ENCODE data around the gene ATP9B.

DNA sequence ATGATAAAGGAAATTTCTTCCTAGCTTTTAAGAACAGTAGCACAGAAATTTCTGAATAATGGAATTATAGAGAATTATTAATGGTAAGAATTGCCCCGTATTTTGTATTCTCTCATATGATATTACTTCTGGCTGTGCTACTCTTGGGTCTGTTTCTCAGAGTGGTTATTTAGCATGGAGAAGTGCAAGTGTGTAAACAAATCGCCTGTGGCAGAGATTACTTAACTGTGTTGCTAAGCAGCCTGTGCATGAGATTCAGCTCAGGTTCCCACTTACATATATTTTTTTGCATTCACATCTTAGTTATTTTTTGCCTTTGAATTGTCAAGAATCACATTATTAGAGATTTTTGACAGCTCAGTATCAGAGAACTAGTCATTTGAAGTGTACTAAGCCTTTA lies 246.4 kb downstream of the ATP9B start:
- TF ChIP-seq POLR2A (IDR thresholded peaks at IDR 0.05), result no peak
- TF ChIP-seq, protein P1, sequence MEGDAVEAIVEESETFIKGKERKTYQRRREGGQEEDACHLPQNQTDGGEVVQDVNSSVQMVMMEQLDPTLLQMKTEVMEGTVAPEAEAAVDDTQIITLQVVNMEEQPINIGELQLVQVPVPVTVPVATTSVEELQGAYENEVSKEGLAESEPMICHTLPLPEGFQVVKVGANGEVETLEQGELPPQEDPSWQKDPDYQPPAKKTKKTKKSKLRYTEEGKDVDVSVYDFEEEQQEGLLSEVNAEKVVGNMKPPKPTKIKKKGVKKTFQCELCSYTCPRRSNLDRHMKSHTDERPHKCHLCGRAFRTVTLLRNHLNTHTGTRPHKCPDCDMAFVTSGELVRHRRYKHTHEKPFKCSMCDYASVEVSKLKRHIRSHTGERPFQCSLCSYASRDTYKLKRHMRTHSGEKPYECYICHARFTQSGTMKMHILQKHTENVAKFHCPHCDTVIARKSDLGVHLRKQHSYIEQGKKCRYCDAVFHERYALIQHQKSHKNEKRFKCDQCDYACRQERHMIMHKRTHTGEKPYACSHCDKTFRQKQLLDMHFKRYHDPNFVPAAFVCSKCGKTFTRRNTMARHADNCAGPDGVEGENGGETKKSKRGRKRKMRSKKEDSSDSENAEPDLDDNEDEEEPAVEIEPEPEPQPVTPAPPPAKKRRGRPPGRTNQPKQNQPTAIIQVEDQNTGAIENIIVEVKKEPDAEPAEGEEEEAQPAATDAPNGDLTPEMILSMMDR (IDR thresholded peaks at IDR 0.05 in 8 of 11, conservative IDR thresholded peaks at IDR 0.05 in 3 of 11), result no peak

Data from spleen (tissue), 7 donors.